K562 (cell line): ENCODE data around the gene TMEM101. TPM values are rescaled to one million over a fixed set of nuclear protein-coding genes. Genes with fewer than 3 reads are reported as not detected.

Experiments used
- ATAC-seq: fragments of 200-7000 bp; cut with Tn5 transposase; 3 replicates; pipeline ENCODE4 v1.9.1; 2020; ENCODE audit warnings: moderate library complexity
- BruUV-seq: library from RNA; stranded (reverse); fragments of 400-500 nt; replicated peaks from 2 replicates; lab custom pipeline; 2021; lab: Mats Ljungman, UMichigan
- CTCF ChIA-PET: fragments of 300-600 bp; formaldehyde crosslinking; extraction: SDS; loops from one replicate; lab custom pipeline; 2021; ENCODE audit warnings: low intra/inter-chr PET ratio; lab: Yijun Ruan, JAX
- POLR2A ChIA-PET: fragments of 300-600, 350-650 bp; sonication (Branson Sonifier 250); formaldehyde crosslinking; extraction: SDS; loops from one replicate; lab custom pipeline; 2021; ENCODE audit warnings: antibody characterized with exemption, inconsistent platforms; lab: Yijun Ruan, JAX
- DNase-seq, 4 experiments: peaks; one replicate each; pipeline versions ENCODE4 v3.0.0 to v3.0.0-alpha.2; 2011 to 2018; ENCODE audit warnings: low spot score in 3 of 4, mixed read lengths in 3 of 4; ENCODE audit errors: extremely low read depth in 1 of 4
- FAIRE-seq: peaks from 2 replicates; lab custom pipeline; 2011; peaks lifted over from hg19 to GRCh38; lab: Jason Lieb, UNC
- H2AFZ ChIP-seq: 2 replicates; pipeline ENCODE4 v1.6.0; 2011; ENCODE audit warnings: low read depth, low read length, control low read depth, inconsistent platforms
- H3K27ac ChIP-seq: fragments of 200-600 bp; 3 replicates; pipeline ENCODE4 v1.8.0; 2011; ENCODE audit warnings: low read depth, mild to moderate bottlenecking, control low read depth, inconsistent platforms, low read length, moderate library complexity, mixed read lengths; ENCODE audit errors: extremely low read depth
- H3K27me3 ChIP-seq, 2 experiments: fragments of 300-600 bp in 1 of 2; 2 replicates in 1 of 2; 3 replicates in 1 of 2; pipeline versions ENCODE4 v1.6.0 to v1.8.0; 2011; ENCODE audit warnings: inconsistent platforms in 2 of 2, low read length in 2 of 2, mild to moderate bottlenecking in 1 of 2, mixed read lengths in 1 of 2, moderate library complexity in 1 of 2; ENCODE audit not compliant: control insufficient read depth in 2 of 2, insufficient read depth in 2 of 2
- H3K36me3 ChIP-seq: fragments of 300-600 bp; 3 replicates; pipeline ENCODE4 v1.8.0; 2011; ENCODE audit warnings: mild to moderate bottlenecking, low read length, inconsistent platforms; ENCODE audit not compliant: control insufficient read depth, insufficient read depth
- H3K4me1 ChIP-seq, 2 experiments: fragments of 200-600 bp in 1 of 2; replicated peaks in 1 of 2; 2 replicates in 1 of 2; 3 replicates in 1 of 2; pipeline versions ENCODE4 v1.5.1 to v1.8.0; 2011; ENCODE audit warnings: inconsistent platforms in 2 of 2, low read length in 2 of 2, mild to moderate bottlenecking in 1 of 2, mixed read lengths in 1 of 2, moderate library complexity in 1 of 2; ENCODE audit not compliant: control insufficient read depth in 2 of 2, insufficient read depth in 2 of 2
- H3K4me2 ChIP-seq: 2 replicates; pipeline ENCODE4 v1.6.1; 2011; ENCODE audit warnings: low read length, control low read depth, inconsistent platforms, mixed read lengths; ENCODE audit not compliant: insufficient read depth
- H3K4me3 ChIP-seq: fragments of 200-600 bp; sonication (generic), shearing (Covaris generic); 2 replicates; pipeline ENCODE4 v1.5.1; 2016; ENCODE audit warnings: control low read depth, inconsistent platforms
- H3K79me2 ChIP-seq: fragments of 200-600 bp; 3 replicates; pipeline ENCODE4 v1.8.0; 2011; ENCODE audit warnings: low read length, inconsistent platforms; ENCODE audit not compliant: control insufficient read depth, insufficient read depth
- H3K9ac ChIP-seq, 2 experiments: 2 replicates each; pipeline versions ENCODE4 v1.6.0 to v1.6.1; 2011; ENCODE audit warnings: low read depth in 2 of 2, low read length in 2 of 2, control low read depth in 1 of 2, inconsistent platforms in 1 of 2, mild to moderate bottlenecking in 1 of 2, mixed read lengths in 1 of 2; ENCODE audit not compliant: insufficient read depth in 1 of 2
- H3K9me1 ChIP-seq: one replicate; pipeline ENCODE4 v1.6.0; 2011; ENCODE audit warnings: inconsistent platforms, mild to moderate bottlenecking, low read length, moderate library complexity; ENCODE audit not compliant: control insufficient read depth, insufficient read depth
- H3K9me3 ChIP-seq: replicated peaks from 2 replicates; pipeline ENCODE4 v1.5.1; 2011; ENCODE audit warnings: low read depth, low read length, inconsistent platforms; ENCODE audit not compliant: control insufficient read depth, insufficient read depth
- H4K20me1 ChIP-seq: replicated peaks from 2 replicates; pipeline ENCODE4 v1.6.1; 2011; ENCODE audit warnings: low read length, inconsistent platforms, mixed read lengths; ENCODE audit not compliant: control insufficient read depth, insufficient read depth
- MLLT1 ChIP-seq, 2 experiments: fragments of 450-650 bp; IDR thresholded peaks; 2 replicates each; pipeline ENCODE4 v1.6.1; 2016
- NR4A1 ChIP-seq, 2 experiments: fragments of 250-450 bp in 1 of 2; fragments of 450-650 bp in 1 of 2; sonication (Bioruptor Pico) in 1 of 2; IDR thresholded peaks; 2 replicates each; pipeline versions ENCODE4 v1.4.0 to v1.6.1; 2016 to 2020; ENCODE audit warnings: mild to moderate bottlenecking in 2 of 2, missing compliant biosample characterization in 1 of 2, missing genetic modification characterization in 1 of 2, moderate library complexity in 1 of 2
- PRPF4 ChIP-seq: fragments of 200-400 bp; formaldehyde crosslinking; IDR thresholded peaks from one replicate; pipeline ENCODE4 v1.6.1; 2017; ENCODE audit warnings: low read length, low read depth, mild to moderate bottlenecking; ENCODE audit not compliant: insufficient read depth, poor library complexity, severe bottlenecking
- VEZF1 ChIP-seq: fragments of 200-800 bp; sonication (Bioruptor generic); IDR thresholded peaks from 2 replicates; pipeline ENCODE4 v1.6.1; 2017; ENCODE audit warnings: missing genetic modification characterization, missing compliant biosample characterization
- XRCC3 ChIP-seq: fragments of 450-650 bp; IDR thresholded peaks from 2 replicates; pipeline ENCODE4 v1.6.1; 2017; ENCODE audit warnings: mild to moderate bottlenecking, moderate library complexity
- WGBS: fragments of 100-300 bp; shearing (Covaris generic); methylation state at CpG from one replicate; pipeline ENCODE4 v1.1.6; 2016; ENCODE audit warnings: low coverage, mixed read lengths; ENCODE audit not compliant: insufficient coverage; ENCODE audit errors: missing lambda C conversion rate; 5-methylcytosine and 5-hydroxymethylcytosine counted together
- in situ Hi-C: fragments of 300-500 bp; cut with MboI; formaldehyde crosslinking; loops from 4 replicates; pipeline ENCODE4 v1.15.0; 2018; ENCODE audit warnings: inconsistent platforms, mixed read lengths
- intact Hi-C: fragments of 100-400 bp; cut with micrococcal nuclease; formaldehyde crosslinking; loops from 2 replicates; pipeline ENCODE4 v1.14.2; 2022
- polyA plus RNA-seq, 8 experiments: library from polyadenylated mRNA; depleted of rRNA in 4 of 8; stranded (reverse) in 5 of 8; unstranded in 3 of 8; fragments of >200 nt; fragmentation: Nextera tagmentation in 2 of 8; fragmentation: Illumina TruSeq in 1 of 8; extraction: Ambion mirVana in 2 of 8; extraction: Trizol in 1 of 8; gene quantifications; 2 replicates each; pipeline versions ENCODE4 v1.2.1 to v1.2.3, GENCODE V29; 2011 to 2014; ENCODE audit warnings: inconsistent platforms in 1 of 8, missing spikeins in 1 of 8
- total RNA-seq, 7 experiments: library from RNA; depleted of rRNA in 6 of 7; stranded (reverse); fragments of >200 nt in 6 of 7; fragmentation: Illumina TruSeq in 2 of 7; extraction: Trizol in 2 of 7; gene quantifications; 2 replicates each; pipeline versions ENCODE4 v1.2.1 to v1.2.3, GENCODE V29; 2011 to 2021; ENCODE audit warnings: low replicate concordance in 1 of 7

TMEM101 gene
- total and polyA plus RNA-seq, 9 of the 15 experiments (the other 6 are each of a cell fraction or from before 2014, with no cell fraction given): 21.2 to 110 (median 37.8) TPM

GRCh38 chr17:44005527-44006271 is 9.1 kb downstream of the TMEM101 start:
- FAIRE-seq (no peak), ATAC-seq (no peak), DNase-seq (no peak)
- BruUV-seq: no TSS peak
- WGBS: 81% methylated on average over 11 of the region's 59 CpGs
- Histone ChIP-seq H3K9ac (peak overlapping the region in 1 of 2 experiments; percentile 90; a peak in 2 of 4 replicates), H3K4me2 (peak overlapping the region; percentile 79), H3K9me3 (no peaks in the 10 kb centered on the region), H3K27me3 (no peaks in the 10 kb centered on the region), H3K27ac (no peak overlapping the region; the same call in 2 of the 3 replicates), H3K9me1 (no peaks in the 10 kb centered on the region), H2AFZ (peak overlapping the region; percentile 91; the same call in 1 of the 2 replicates), H3K36me3 (peaks cover 4% of the 10 kb centered on the region; the same call in 1 of the 3 replicates), H3K4me3 (peak overlapping the region; percentile 33; the same call in 1 of the 2 replicates), H3K4me1 (peaks cover 9 to 37% of the 10 kb centered on the region in 2 experiments), H3K79me2 (no peaks in the 10 kb centered on the region), H4K20me1 (peaks cover 11% of the 10 kb centered on the region; the same call in 1 of the 2 replicates)
- intact Hi-C loops: no loop called here
- in situ Hi-C loops: no loop called here
- peak; percentile 25 for TF ChIP-seq PRPF4
- TF ChIP-seq NR4A1 (CRISPR knock-in tag; IDR thresholded peaks at IDR 0.05): no peak
- no peak for TF ChIP-seq NR4A1 (tag; IDR thresholded peaks at IDR 0.05)
- no peak for TF ChIP-seq VEZF1 (CRISPR knock-in tag)
- peak in 1 of 2 experiments; percentile 58; a peak in 2 of 4 replicates for TF ChIP-seq MLLT1 (IDR thresholded peaks at IDR 0.05)
- TF ChIP-seq XRCC3: no peak
- ChIA-PET POLR2A (interaction anchor here (0.6 to 1.6 kb wide), 5 partner anchors 10 to 27 kb away, joined by 3 to 5 read pairs (median 4); no protein-coding TSS in a partner anchor), CTCF (no interaction called here)
